GM12878 (cell line): Measurements from ENCODE around the gene KLHL26. TPM values are rescaled to one million over a fixed set of nuclear protein-coding genes. Genes with fewer than 3 reads are reported as not detected.

Source experiments
- ATAC-seq: fragments of 200-7000 bp; cut with Tn5 transposase; 3 replicates; pipeline ENCODE4 v1.9.1; 2020; ENCODE audit warnings: mild to moderate bottlenecking, moderate library complexity
- BruUV-seq: library from RNA; stranded (reverse); fragments of 400-500 nt; replicated peaks from 2 replicates; lab custom pipeline; 2021; lab: Mats Ljungman, UMichigan
- CTCF ChIA-PET: fragments of 300-600 bp; sonication (Branson Sonifier 250); formaldehyde crosslinking; extraction: SDS; loops from one replicate; lab custom pipeline; 2021; ENCODE audit warnings: inconsistent platforms; lab: Yijun Ruan, JAX
- POLR2A ChIA-PET: fragments of 350-600 bp; formaldehyde crosslinking; extraction: SDS; loops from one replicate; lab custom pipeline; 2021; ENCODE audit warnings: inconsistent platforms; lab: Charles Lee
- RAD21 ChIA-PET: fragments of 300-600 bp; sonication (Branson Sonifier 250); formaldehyde crosslinking; loops from one replicate; lab custom pipeline; 2023; ENCODE audit warnings: antibody characterized with exemption; ENCODE audit not compliant: unreplicated experiment; lab: Charles Lee
- SMC1A ChIA-PET: fragments of 300-600 bp; sonication (Branson Sonifier 250); formaldehyde crosslinking; loops from one replicate; lab custom pipeline; 2023; ENCODE audit not compliant: unreplicated experiment, uncharacterized antibody; lab: Charles Lee
- DNase-seq: peaks from one replicate; pipeline ENCODE4 v3.0.0-alpha.2; 2011; ENCODE audit warnings: low read depth, low spot score
- FAIRE-seq: peaks from 3 replicates; lab custom pipeline; 2011; peaks lifted over from hg19 to GRCh38; lab: Jason Lieb, UNC
- H2AFZ ChIP-seq: 2 replicates; pipeline ENCODE4 v1.6.0; 2011; ENCODE audit warnings: low read depth, low read length, control low read depth; ENCODE audit not compliant: control insufficient read depth
- H3K27ac ChIP-seq: 2 replicates; pipeline ENCODE4 v1.5.1; 2011; ENCODE audit warnings: control low read depth; ENCODE audit not compliant: control insufficient read depth, insufficient read depth
- H3K27me3 ChIP-seq, 2 experiments: replicated peaks in 1 of 2; 2 replicates each; pipeline versions ENCODE4 v1.6.0 to v1.6.1; 2011; ENCODE audit warnings: low read length in 1 of 2; ENCODE audit not compliant: control insufficient read depth in 2 of 2, insufficient read depth in 2 of 2
- H3K36me3 ChIP-seq, 2 experiments: 2 replicates each; pipeline ENCODE4 v1.5.1; 2011; ENCODE audit warnings: low read length in 1 of 2; ENCODE audit not compliant: control insufficient read depth in 2 of 2, insufficient read depth in 2 of 2
- H3K4me1 ChIP-seq: 2 replicates; pipeline ENCODE4 v1.6.1; 2011; ENCODE audit warnings: mild to moderate bottlenecking, low read length, moderate library complexity, mixed read lengths; ENCODE audit not compliant: control insufficient read depth, insufficient read depth
- H3K4me2 ChIP-seq: 2 replicates; pipeline ENCODE4 v1.6.0; 2011; ENCODE audit warnings: control low read depth; ENCODE audit not compliant: control insufficient read depth, insufficient read depth
- H3K4me3 ChIP-seq: fragments of 200-600 bp; sonication (generic); 2 replicates; pipeline ENCODE4 v1.5.1; 2016
- H3K79me2 ChIP-seq: 2 replicates; pipeline ENCODE4 v1.6.0; 2011; ENCODE audit warnings: low read length; ENCODE audit not compliant: control insufficient read depth, insufficient read depth
- H3K9ac ChIP-seq: 2 replicates; pipeline ENCODE4 v1.8.0; 2011; ENCODE audit warnings: low read length, control low read depth, mixed read lengths; ENCODE audit not compliant: control insufficient read depth, insufficient read depth
- H3K9me3 ChIP-seq: replicated peaks from 3 replicates; pipeline ENCODE4 v1.5.1; 2011; ENCODE audit warnings: mild to moderate bottlenecking, low read length; ENCODE audit not compliant: control insufficient read depth, insufficient read depth
- H4K20me1 ChIP-seq: 2 replicates; pipeline ENCODE4 v1.6.0; 2011; ENCODE audit not compliant: control insufficient read depth, insufficient read depth
- BACH1 ChIP-seq: fragments of 450-650 bp; IDR thresholded peaks from 2 replicates; pipeline ENCODE4 v1.6.1; 2017; ENCODE audit warnings: mild to moderate bottlenecking, borderline replicate concordance
- NRF1 ChIP-seq: conservative IDR thresholded peaks from 2 replicates; pipeline ENCODE4 v1.6.1; 2011; ENCODE audit warnings: mild to moderate bottlenecking, low read depth, low read length, improper control_type of control experiment
- RAD21 ChIP-seq: IDR thresholded peaks from 2 replicates; pipeline ENCODE4 v1.6.1; 2011; ENCODE audit warnings: mild to moderate bottlenecking, low read depth, low read length, moderate library complexity; ENCODE audit not compliant: insufficient read depth
- ZNF622 ChIP-seq: fragments of 450-650 bp; IDR thresholded peaks from 2 replicates; pipeline ENCODE4 v1.6.1; 2017; ENCODE audit warnings: mild to moderate bottlenecking, inconsistent platforms
- WGBS: methylation state at CpG from one replicate; pipeline ENCODE4 v1.1.6; 2016; ENCODE audit warnings: low lambda C conversion rate; ENCODE audit not compliant: insufficient replicate concordance, insufficient coverage; ENCODE audit errors: missing lambda C conversion rate; 5-methylcytosine and 5-hydroxymethylcytosine counted together
- in situ Hi-C: fragments of 300-500 bp; cut with MboI; formaldehyde crosslinking; loops from 9 replicates; pipeline ENCODE4 v1.14.3; 2018; ENCODE audit warnings: mixed read lengths
- intact Hi-C: fragments of 100-400 bp; cut with micrococcal nuclease; formaldehyde crosslinking; loops from one replicate; pipeline ENCODE4 v1.14.2; 2022; ENCODE audit not compliant: unreplicated experiment
- polyA plus RNA-seq, 11 experiments: library from polyadenylated mRNA; depleted of rRNA in 4 of 11; unstranded in 6 of 11; stranded (reverse) in 5 of 11; fragments of >200 nt; fragmentation: Nextera tagmentation in 4 of 11; fragmentation: Illumina TruSeq in 1 of 11; extraction: Ambion mirVana in 4 of 11; extraction: Trizol in 1 of 11; gene quantifications; 1 replicate in 1 of 11; 2 replicates in 10 of 11; pipeline versions ENCODE4 v1.2.1 to v1.2.3, GENCODE V29; 2011 to 2016; ENCODE audit warnings: inconsistent platforms in 2 of 11, missing spikeins in 2 of 11, low read depth in 1 of 11
- total RNA-seq, 4 experiments: library from RNA; depleted of rRNA in 3 of 4; stranded (reverse); fragments of >200 nt in 3 of 4; fragmentation: Illumina TruSeq in 1 of 4; extraction: Trizol in 1 of 4; gene quantifications; 2 replicates each; pipeline versions ENCODE4 v1.2.1 to v1.2.3, GENCODE V29; 2013 to 2021
- TF ChIP-seq, protein P1 (sequence below): fragments of 450-650 bp; formaldehyde crosslinking; IDR thresholded peaks from 2 replicates; pipeline ENCODE4 v1.4.0; 2022; ENCODE audit warnings: mild to moderate bottlenecking, moderate library complexity

The KLHL26 gene
- total and polyA plus RNA-seq, 10 of the 15 experiments (the other 5 are each of a cell fraction or from before 2014, with no cell fraction given) = 0.18 to 14.6 (median 2.9) TPM

DNA sequence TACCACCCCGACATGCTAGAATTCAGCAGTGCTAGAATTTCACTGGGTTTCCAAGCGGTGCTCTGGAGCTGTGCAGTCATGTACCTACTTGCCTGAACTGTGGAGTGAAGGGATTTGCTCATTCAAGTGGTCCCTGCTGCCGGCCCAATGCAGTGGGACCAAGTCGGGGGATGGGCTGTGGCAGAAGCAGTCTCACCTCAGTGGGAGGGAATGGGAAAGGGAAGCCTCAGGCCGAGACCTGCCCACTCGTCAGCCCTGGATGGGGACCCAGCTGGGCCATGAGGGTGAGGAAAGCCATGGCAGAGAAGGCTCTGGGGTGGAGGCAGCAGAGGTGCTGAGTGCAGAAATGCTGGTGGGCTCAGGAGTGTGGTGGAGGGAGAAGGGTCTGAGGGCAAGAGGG lies 14.9 kb downstream of the KLHL26 start:
- BruUV-seq = no TSS peak
- in situ Hi-C loops = no loop called here

More for the DNA sequence above, 14.9 kb downstream of the KLHL26 start:
- intact Hi-C loops = no loop called here
- H3K27me3 ChIP-seq = no peaks in the 10 kb centered on the region
- H4K20me1 ChIP-seq = peaks cover 9% of the 10 kb centered on the region; the same call in 1 of the 2 replicates
- ChIA-PET POLR2A (interaction anchor here (0.7 kb wide), 1 partner anchor 17 kb away, joined by 3 read pairs; no protein-coding TSS in a partner anchor), RAD21 (no interaction called here), SMC1A (no interaction called here), CTCF (no interaction called here)
- H3K4me3 ChIP-seq = no peak overlapping the region
- no peaks in the 10 kb centered on the region for H3K9me3 ChIP-seq
- H2AFZ ChIP-seq = no peak overlapping the region
- TF ChIP-seq, protein P1, sequence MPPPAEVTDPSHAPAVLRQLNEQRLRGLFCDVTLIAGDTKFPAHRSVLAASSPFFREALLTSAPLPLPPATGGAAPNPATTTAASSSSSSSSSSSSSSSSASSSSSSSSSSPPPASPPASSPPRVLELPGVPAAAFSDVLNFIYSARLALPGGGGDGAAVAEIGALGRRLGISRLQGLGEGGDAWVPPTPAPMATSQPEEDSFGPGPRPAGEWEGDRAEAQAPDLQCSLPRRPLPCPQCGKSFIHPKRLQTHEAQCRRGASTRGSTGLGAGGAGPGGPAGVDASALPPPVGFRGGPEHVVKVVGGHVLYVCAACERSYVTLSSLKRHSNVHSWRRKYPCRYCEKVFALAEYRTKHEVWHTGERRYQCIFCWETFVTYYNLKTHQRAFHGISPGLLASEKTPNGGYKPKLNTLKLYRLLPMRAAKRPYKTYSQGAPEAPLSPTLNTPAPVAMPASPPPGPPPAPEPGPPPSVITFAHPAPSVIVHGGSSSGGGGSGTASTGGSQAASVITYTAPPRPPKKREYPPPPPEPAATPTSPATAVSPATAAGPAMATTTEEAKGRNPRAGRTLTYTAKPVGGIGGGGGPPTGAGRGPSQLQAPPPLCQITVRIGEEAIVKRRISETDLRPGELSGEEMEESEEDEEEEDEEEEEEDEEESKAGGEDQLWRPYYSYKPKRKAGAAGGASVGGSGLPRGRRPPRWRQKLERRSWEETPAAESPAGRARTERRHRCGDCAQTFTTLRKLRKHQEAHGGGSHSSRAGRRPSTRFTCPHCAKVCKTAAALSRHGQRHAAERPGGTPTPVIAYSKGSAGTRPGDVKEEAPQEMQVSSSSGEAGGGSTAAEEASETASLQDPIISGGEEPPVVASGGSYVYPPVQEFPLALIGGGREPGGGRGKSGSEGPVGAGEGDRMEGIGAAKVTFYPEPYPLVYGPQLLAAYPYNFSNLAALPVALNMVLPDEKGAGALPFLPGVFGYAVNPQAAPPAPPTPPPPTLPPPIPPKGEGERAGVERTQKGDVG (CRISPR knock-in tag) = no peak
- TF ChIP-seq NRF1 (no peak), ZNF622 (no peak), BACH1 (no peak), RAD21 (no peak)
- H3K79me2 ChIP-seq = no peaks in the 10 kb centered on the region
- H3K4me1 ChIP-seq = peaks cover 18% of the 10 kb centered on the region
- H3K36me3 ChIP-seq = no peaks in the 10 kb centered on the region; a peak in 2 of 4 replicates
- no peak for DNase-seq
- no peak overlapping the region for H3K27ac ChIP-seq
- FAIRE-seq = no peak
- no peak for ATAC-seq
- H3K9ac ChIP-seq = no peak overlapping the region
- 53% methylated on average over 6 of the region's 6 CpGs for WGBS
- no peak overlapping the region for H3K4me2 ChIP-seq
